GM23338 (cell line): ENCODE results near the gene PLAC8. TPM values are rescaled to one million over a fixed set of nuclear protein-coding genes. Genes with fewer than 3 reads are reported as not detected.

Experiments used
- ATAC-seq: fragments of 200-7000 bp; cut with Tn5 transposase; 3 replicates; pipeline ENCODE4 v1.9.1; 2020
- DNase-seq: peaks from one replicate; pipeline ENCODE4 v3.0.0-alpha.2; 2015; ENCODE audit warnings: low spot score
- H2AFZ ChIP-seq: fragments of 200-600 bp; sonication (generic); 2 replicates; pipeline ENCODE4 v1.8.0; 2016; ENCODE audit warnings: antibody characterized with exemption, mild to moderate bottlenecking, moderate library complexity
- H3F3A ChIP-seq: fragments of 200-600 bp; sonication (generic); replicated peaks from 2 replicates; pipeline ENCODE4 v1.8.0; 2017; ENCODE audit warnings: antibody characterized with exemption, mixed run types, low read depth
- H3K27ac ChIP-seq: fragments of 200-600 bp; sonication (generic); 2 replicates; pipeline ENCODE4 v1.6.1; 2016; ENCODE audit warnings: low read depth
- H3K27me3 ChIP-seq: fragments of 200-600 bp; sonication (generic); 2 replicates; pipeline ENCODE4 v1.8.0; 2016; ENCODE audit warnings: mild to moderate bottlenecking, mixed run types, moderate library complexity; ENCODE audit not compliant: insufficient read depth
- H3K36me3 ChIP-seq: fragments of 200-600 bp; sonication (generic); 2 replicates; pipeline ENCODE4 v1.8.0; 2016; ENCODE audit warnings: mild to moderate bottlenecking; ENCODE audit not compliant: insufficient read depth
- H3K4me1 ChIP-seq: fragments of 200-600 bp; sonication (generic); 2 replicates; pipeline ENCODE4 v1.8.0; 2016; ENCODE audit warnings: mild to moderate bottlenecking, moderate library complexity; ENCODE audit not compliant: insufficient read depth
- H3K4me2 ChIP-seq: fragments of 200-600 bp; sonication (generic); 2 replicates; pipeline ENCODE4 v1.7.1; 2017; ENCODE audit warnings: mixed run types
- H3K4me3 ChIP-seq: fragments of 200-600 bp; sonication (generic); 2 replicates; pipeline ENCODE4 v1.6.1; 2016; ENCODE audit warnings: mixed run types
- H3K79me2 ChIP-seq: fragments of 200-600 bp; sonication (generic); replicated peaks from 2 replicates; pipeline ENCODE4 v1.8.0; 2017; ENCODE audit warnings: mild to moderate bottlenecking; ENCODE audit not compliant: insufficient read depth
- H3K9me2 ChIP-seq: fragments of 200-600 bp; sonication (generic); 2 replicates; pipeline ENCODE4 v1.8.0; 2017; ENCODE audit not compliant: insufficient read depth
- H4K20me1 ChIP-seq: fragments of 200-600 bp; sonication (generic); replicated peaks from 2 replicates; pipeline ENCODE4 v1.8.0; 2017; ENCODE audit warnings: mild to moderate bottlenecking; ENCODE audit not compliant: insufficient read depth
- H3K27ac Mint-ChIP-seq: 2 replicates; pipeline ENCODE4 v1.8.0; 2020; ENCODE audit warnings: inconsistent platforms, mild to moderate bottlenecking, moderate library complexity, mixed read lengths
- H3K27me3 Mint-ChIP-seq: 3 replicates; pipeline ENCODE4 v1.8.0; 2022; ENCODE audit warnings: low read depth, mild to moderate bottlenecking, moderate library complexity, mixed read lengths, inconsistent platforms; ENCODE audit not compliant: insufficient read depth, poor library complexity
- H3K36me3 Mint-ChIP-seq: 3 replicates; pipeline ENCODE4 v1.8.0; 2021; ENCODE audit warnings: low read depth, mild to moderate bottlenecking, inconsistent platforms, moderate library complexity, mixed read lengths
- H3K4me1 Mint-ChIP-seq: 3 replicates; pipeline ENCODE4 v1.8.0; 2020; ENCODE audit warnings: mild to moderate bottlenecking, inconsistent platforms, mixed read lengths
- H3K4me3 Mint-ChIP-seq: 3 replicates; pipeline ENCODE4 v1.8.0; 2021; ENCODE audit warnings: moderate library complexity, mild to moderate bottlenecking, inconsistent platforms, mixed read lengths
- H3K9me3 Mint-ChIP-seq: 3 replicates; pipeline ENCODE4 v1.8.0; 2020; ENCODE audit warnings: moderate library complexity, mild to moderate bottlenecking, inconsistent platforms, mixed read lengths
- CREB1 ChIP-seq: fragments of 250-450 bp; sonication (Bioruptor Pico); IDR thresholded peaks from 2 replicates; pipeline ENCODE4 v1.5.0; 2020; ENCODE audit warnings: low read depth, mild to moderate bottlenecking, moderate library complexity
- EZH2 ChIP-seq: fragments of 200-600 bp; sonication (generic); IDR thresholded peaks from one replicate; pipeline ENCODE4 v1.8.0; 2017; ENCODE audit warnings: antibody characterized with exemption, mild to moderate bottlenecking, low read depth; ENCODE audit not compliant: unreplicated experiment
- EZH2phosphoT487 ChIP-seq: fragments of 200-600 bp; sonication (generic); IDR thresholded peaks from one replicate; pipeline ENCODE4 v1.8.1; 2018; ENCODE audit warnings: antibody characterized with exemption; ENCODE audit not compliant: unreplicated experiment
- JUNB ChIP-seq: IDR thresholded peaks from one replicate; pipeline ENCODE4 v1.6.1; 2016; ENCODE audit warnings: antibody characterized with exemption; ENCODE audit not compliant: unreplicated experiment
- NANOG ChIP-seq: IDR thresholded peaks from 2 replicates; pipeline ENCODE4 v1.6.1; 2016; ENCODE audit warnings: antibody characterized with exemption, borderline replicate concordance
- POLR2AphosphoS5 ChIP-seq: IDR thresholded peaks from 2 replicates; pipeline ENCODE4 v1.6.1; 2016; ENCODE audit warnings: antibody characterized with exemption, low read depth
- STAT1 ChIP-seq: IDR thresholded peaks from one replicate; pipeline ENCODE4 v1.6.1; 2016; ENCODE audit warnings: antibody characterized with exemption; ENCODE audit not compliant: unreplicated experiment
- ZNF114 ChIP-seq: fragments of 250-450 bp; sonication (Bioruptor Pico); IDR thresholded peaks from 2 replicates; pipeline ENCODE4 v1.5.0; 2020; ENCODE audit warnings: mild to moderate bottlenecking, moderate library complexity
- ZNF331 ChIP-seq: fragments of 250-450 bp; sonication (Bioruptor Pico); IDR thresholded peaks from 2 replicates; pipeline ENCODE4 v1.5.0; 2020; ENCODE audit warnings: low read depth, mild to moderate bottlenecking, moderate library complexity
- polyA plus RNA-seq: library from polyadenylated mRNA; unstranded; fragments of >200 nt; fragmentation: Nextera tagmentation; extraction: Ambion mirVana; gene quantifications from 2 replicates; pipeline ENCODE4 v1.2.1, GENCODE V29; 2016
- total RNA-seq: library from RNA; depleted of rRNA; stranded (reverse); fragments of >200 nt; shearing (Covaris generic); gene quantifications from 2 replicates; pipeline ENCODE4 v1.2.3, GENCODE V29; 2014
- TF ChIP-seq, protein P1 (sequence below), 2 experiments: fragments of 200-600 bp in 1 of 2; sonication (generic) in 1 of 2; conservative IDR thresholded peaks; 2 replicates each; pipeline versions ENCODE4 v1.5.1 to v1.6.1; 2016 to 2017; ENCODE audit warnings: antibody characterized with exemption in 2 of 2, low read depth in 2 of 2, mild to moderate bottlenecking in 2 of 2, moderate library complexity in 1 of 2
- TF ChIP-seq, protein P2 (sequence below): IDR thresholded peaks from 2 replicates; pipeline ENCODE4 v1.6.1; 2016; ENCODE audit warnings: antibody characterized with exemption
- TF ChIP-seq, protein P3 (sequence below): fragments of 250-450 bp; sonication (Bioruptor Pico); IDR thresholded peaks from 2 replicates; pipeline ENCODE4 v1.5.0; 2020; ENCODE audit warnings: mild to moderate bottlenecking, moderate library complexity

PLAC8 gene
- total and polyA plus RNA-seq, 2 experiments from 2014 or later: 0.83 to 1.6 TPM

DNA sequence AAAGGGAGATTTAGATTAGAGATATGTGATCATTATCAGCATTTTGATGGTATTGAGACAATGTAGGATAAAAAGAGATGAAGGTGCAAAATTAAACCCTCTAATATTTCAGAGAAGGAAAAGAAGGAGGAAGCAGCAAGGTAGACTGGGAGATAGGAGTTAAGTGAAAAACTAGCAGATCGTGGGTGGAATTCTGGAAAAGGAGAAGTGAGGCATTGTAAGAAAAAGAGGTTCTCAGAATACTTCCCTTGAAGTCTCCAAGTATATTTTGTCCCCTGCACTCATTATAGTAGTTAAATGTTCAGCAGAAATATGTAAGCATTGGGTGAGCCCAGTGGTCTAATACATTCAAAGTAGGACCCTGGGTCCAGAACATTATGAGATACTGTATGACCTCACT is 49.3 kb downstream of the PLAC8 start:
- no peak overlapping the region for H3K27ac ChIP-seq
- no peaks in the 10 kb centered on the region for H3K79me2 ChIP-seq
- Mint-ChIP-seq H3K27ac (no peak overlapping the region), H3K4me3 (no peak overlapping the region), H3K4me1 (no peaks in the 10 kb centered on the region), H3K9me3 (no peaks in the 10 kb centered on the region), H3K36me3 (peaks cover 7% of the 10 kb centered on the region), H3K27me3 (no peaks in the 10 kb centered on the region)
- H3F3A ChIP-seq: no peaks in the 10 kb centered on the region
- ATAC-seq (no peak), DNase-seq (no peak)
- no peaks in the 10 kb centered on the region for H3K4me1 ChIP-seq
- no peak for TF ChIP-seq EZH2phosphoT487
- TF ChIP-seq STAT1: no peak
- no peak for TF ChIP-seq EZH2
- TF ChIP-seq, protein P1, sequence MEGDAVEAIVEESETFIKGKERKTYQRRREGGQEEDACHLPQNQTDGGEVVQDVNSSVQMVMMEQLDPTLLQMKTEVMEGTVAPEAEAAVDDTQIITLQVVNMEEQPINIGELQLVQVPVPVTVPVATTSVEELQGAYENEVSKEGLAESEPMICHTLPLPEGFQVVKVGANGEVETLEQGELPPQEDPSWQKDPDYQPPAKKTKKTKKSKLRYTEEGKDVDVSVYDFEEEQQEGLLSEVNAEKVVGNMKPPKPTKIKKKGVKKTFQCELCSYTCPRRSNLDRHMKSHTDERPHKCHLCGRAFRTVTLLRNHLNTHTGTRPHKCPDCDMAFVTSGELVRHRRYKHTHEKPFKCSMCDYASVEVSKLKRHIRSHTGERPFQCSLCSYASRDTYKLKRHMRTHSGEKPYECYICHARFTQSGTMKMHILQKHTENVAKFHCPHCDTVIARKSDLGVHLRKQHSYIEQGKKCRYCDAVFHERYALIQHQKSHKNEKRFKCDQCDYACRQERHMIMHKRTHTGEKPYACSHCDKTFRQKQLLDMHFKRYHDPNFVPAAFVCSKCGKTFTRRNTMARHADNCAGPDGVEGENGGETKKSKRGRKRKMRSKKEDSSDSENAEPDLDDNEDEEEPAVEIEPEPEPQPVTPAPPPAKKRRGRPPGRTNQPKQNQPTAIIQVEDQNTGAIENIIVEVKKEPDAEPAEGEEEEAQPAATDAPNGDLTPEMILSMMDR (conservative IDR thresholded peaks at IDR 0.05; ENCODE audit: low read depth in 2 of 2): no peak
- no peak for TF ChIP-seq ZNF331
- no peak for TF ChIP-seq CREB1
- H3K36me3 ChIP-seq: peaks cover 16% of the 10 kb centered on the region; the same call in 1 of the 2 replicates
- no peaks in the 10 kb centered on the region for H4K20me1 ChIP-seq
- H3K4me3 ChIP-seq: no peak overlapping the region
- H3K4me2 ChIP-seq: no peak overlapping the region
- H2AFZ ChIP-seq: no peak overlapping the region
- H3K9me2 ChIP-seq: no peaks in the 10 kb centered on the region
- H3K27me3 ChIP-seq: no peaks in the 10 kb centered on the region

DNA sequence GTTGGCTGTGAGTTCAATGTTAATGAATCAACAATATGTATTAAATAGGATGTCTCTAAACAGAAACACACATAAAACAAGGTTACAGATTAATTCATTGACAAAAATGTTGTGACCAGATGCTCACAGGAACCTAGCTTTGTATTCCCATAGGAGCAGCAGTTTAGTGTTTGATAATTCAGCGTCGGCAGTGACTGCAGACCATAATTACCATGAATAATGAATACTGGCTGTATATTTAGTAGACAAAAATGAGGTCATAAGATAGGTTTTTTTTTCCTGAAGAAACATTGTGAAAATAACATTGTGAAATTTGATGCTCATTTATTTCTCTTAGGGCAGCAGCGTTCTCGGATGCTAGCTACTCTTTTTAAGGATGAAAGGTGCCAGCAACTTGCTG is 51.8 kb downstream of the PLAC8 start:
- Histone ChIP-seq H3K36me3 (peaks cover 9% of the 10 kb centered on the region; the same call in 1 of the 2 replicates), H3K9me2 (no peaks in the 10 kb centered on the region), H3K4me3 (no peak overlapping the region), H3F3A (no peaks in the 10 kb centered on the region), H4K20me1 (no peaks in the 10 kb centered on the region), H3K4me2 (no peak overlapping the region), H3K4me1 (no peaks in the 10 kb centered on the region), H3K27me3 (no peaks in the 10 kb centered on the region), H3K79me2 (no peaks in the 10 kb centered on the region), H3K27ac (no peak overlapping the region), H2AFZ (no peak overlapping the region)
- no peaks in the 10 kb centered on the region for H3K27me3 Mint-ChIP-seq
- H3K36me3 Mint-ChIP-seq: peaks cover 25% of the 10 kb centered on the region
- ATAC-seq (no peak), DNase-seq (no peak)
- H3K9me3 Mint-ChIP-seq: no peaks in the 10 kb centered on the region
- H3K4me3 Mint-ChIP-seq: no peak overlapping the region
- H3K27ac Mint-ChIP-seq: no peak overlapping the region
- H3K4me1 Mint-ChIP-seq: no peaks in the 10 kb centered on the region
- no peak for TF ChIP-seq ZNF114 (CRISPR knock-in tag)
- TF ChIP-seq, protein P1 (conservative IDR thresholded peaks at IDR 0.05; ENCODE audit: low read depth in 2 of 2): no peak
- TF ChIP-seq, protein P2, sequence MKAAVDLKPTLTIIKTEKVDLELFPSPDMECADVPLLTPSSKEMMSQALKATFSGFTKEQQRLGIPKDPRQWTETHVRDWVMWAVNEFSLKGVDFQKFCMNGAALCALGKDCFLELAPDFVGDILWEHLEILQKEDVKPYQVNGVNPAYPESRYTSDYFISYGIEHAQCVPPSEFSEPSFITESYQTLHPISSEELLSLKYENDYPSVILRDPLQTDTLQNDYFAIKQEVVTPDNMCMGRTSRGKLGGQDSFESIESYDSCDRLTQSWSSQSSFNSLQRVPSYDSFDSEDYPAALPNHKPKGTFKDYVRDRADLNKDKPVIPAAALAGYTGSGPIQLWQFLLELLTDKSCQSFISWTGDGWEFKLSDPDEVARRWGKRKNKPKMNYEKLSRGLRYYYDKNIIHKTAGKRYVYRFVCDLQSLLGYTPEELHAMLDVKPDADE: no peak
- TF ChIP-seq, protein P3, sequence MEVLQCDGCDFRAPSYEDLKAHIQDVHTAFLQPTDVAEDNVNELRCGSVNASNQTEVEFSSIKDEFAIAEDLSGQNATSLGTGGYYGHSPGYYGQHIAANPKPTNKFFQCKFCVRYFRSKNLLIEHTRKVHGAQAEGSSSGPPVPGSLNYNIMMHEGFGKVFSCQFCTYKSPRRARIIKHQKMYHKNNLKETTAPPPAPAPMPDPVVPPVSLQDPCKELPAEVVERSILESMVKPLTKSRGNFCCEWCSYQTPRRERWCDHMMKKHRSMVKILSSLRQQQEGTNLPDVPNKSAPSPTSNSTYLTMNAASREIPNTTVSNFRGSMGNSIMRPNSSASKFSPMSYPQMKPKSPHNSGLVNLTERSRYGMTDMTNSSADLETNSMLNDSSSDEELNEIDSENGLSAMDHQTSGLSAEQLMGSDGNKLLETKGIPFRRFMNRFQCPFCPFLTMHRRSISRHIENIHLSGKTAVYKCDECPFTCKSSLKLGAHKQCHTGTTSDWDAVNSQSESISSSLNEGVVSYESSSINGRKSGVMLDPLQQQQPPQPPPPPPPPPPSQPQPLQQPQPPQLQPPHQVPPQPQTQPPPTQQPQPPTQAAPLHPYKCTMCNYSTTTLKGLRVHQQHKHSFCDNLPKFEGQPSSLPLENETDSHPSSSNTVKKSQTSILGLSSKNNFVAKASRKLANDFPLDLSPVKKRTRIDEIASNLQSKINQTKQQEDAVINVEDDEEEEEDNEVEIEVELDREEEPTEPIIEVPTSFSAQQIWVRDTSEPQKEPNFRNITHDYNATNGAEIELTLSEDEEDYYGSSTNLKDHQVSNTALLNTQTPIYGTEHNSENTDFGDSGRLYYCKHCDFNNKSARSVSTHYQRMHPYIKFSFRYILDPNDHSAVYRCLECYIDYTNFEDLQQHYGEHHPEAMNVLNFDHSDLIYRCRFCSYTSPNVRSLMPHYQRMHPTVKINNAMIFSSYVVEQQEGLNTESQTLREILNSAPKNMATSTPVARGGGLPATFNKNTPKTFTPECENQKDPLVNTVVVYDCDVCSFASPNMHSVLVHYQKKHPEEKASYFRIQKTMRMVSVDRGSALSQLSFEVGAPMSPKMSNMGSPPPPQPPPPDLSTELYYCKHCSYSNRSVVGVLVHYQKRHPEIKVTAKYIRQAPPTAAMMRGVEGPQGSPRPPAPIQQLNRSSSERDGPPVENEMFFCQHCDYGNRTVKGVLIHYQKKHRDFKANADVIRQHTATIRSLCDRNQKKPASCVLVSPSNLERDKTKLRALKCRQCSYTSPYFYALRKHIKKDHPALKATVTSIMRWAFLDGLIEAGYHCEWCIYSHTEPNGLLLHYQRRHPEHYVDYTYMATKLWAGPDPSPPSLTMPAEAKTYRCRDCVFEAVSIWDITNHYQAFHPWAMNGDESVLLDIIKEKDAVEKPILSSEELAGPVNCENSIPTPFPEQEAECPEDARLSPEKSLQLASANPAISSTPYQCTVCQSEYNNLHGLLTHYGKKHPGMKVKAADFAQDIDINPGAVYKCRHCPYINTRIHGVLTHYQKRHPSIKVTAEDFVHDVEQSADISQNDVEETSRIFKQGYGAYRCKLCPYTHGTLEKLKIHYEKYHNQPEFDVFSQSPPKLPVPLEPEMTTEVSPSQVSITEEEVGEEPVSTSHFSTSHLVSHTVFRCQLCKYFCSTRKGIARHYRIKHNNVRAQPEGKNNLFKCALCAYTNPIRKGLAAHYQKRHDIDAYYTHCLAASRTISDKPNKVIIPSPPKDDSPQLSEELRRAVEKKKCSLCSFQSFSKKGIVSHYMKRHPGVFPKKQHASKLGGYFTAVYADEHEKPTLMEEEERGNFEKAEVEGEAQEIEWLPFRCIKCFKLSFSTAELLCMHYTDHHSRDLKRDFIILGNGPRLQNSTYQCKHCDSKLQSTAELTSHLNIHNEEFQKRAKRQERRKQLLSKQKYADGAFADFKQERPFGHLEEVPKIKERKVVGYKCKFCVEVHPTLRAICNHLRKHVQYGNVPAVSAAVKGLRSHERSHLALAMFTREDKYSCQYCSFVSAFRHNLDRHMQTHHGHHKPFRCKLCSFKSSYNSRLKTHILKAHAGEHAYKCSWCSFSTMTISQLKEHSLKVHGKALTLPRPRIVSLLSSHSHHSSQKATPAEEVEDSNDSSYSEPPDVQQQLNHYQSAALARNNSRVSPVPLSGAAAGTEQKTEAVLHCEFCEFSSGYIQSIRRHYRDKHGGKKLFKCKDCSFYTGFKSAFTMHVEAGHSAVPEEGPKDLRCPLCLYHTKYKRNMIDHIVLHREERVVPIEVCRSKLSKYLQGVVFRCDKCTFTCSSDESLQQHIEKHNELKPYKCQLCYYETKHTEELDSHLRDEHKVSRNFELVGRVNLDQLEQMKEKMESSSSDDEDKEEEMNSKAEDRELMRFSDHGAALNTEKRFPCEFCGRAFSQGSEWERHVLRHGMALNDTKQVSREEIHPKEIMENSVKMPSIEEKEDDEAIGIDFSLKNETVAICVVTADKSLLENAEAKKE: no peak
- TF ChIP-seq EZH2phosphoT487: no peak
- no peak for TF ChIP-seq CREB1
- TF ChIP-seq STAT1: no peak
- no peak for TF ChIP-seq JUNB
- no peak for TF ChIP-seq POLR2AphosphoS5
- TF ChIP-seq NANOG: no peak
